Hematopoietic multipotent progenitor cell treated with erythropoietin and hydrocortisone succinate and interleukin-3 and kit ligand, for 6 days (in vitro differentiated cells): Measurements from ENCODE around the gene APP.

ENCODE experiments used
- DNase-seq: peaks from one replicate; pipeline ENCODE4 v3.0.0-alpha.2; 2015

Gene APP

DNA sequence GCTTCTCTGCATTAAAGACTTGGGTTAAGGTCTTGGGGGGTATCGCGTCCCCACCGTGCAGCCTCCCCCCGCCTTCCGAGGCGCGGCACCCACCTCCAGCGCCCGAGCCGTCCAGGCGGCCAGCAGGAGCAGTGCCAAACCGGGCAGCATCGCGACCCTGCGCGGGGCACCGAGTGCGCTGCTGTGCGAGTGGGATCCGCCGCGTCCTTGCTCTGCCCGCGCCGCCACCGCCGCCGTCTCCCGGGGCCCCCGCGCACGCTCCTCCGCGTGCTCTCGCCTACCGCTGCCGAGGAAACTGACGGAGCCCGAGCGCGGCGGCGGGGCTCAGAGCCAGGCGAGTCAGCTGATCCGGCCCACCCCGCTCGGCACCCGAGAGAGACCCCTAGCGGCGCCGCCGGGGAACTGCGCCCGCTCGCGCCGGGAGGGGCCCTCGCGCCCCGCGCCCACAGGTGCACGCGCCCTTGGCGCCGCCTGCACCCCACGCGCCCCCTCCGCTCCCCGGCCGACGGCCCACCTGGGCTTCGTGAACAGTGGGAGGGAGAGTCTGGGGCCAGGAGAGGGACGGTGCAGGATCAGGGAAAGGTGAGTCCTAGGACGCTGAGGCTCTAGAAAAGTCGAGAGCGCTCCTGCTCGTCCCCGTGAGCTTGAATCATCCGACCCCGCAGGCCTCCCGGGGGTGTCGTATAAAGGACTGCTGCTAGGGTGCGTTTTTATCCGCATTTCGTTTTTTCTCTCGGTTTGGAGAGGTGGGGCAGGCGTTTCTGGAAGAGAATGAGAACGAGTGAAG, at the start of gene APP:
Gene APP (minus strand): TSS at position 300 of the 787 bp plus-strand sequence. CDS start 150 bp downstream, at position 150.
- peak; percentile 82 for DNase-seq

DNA sequence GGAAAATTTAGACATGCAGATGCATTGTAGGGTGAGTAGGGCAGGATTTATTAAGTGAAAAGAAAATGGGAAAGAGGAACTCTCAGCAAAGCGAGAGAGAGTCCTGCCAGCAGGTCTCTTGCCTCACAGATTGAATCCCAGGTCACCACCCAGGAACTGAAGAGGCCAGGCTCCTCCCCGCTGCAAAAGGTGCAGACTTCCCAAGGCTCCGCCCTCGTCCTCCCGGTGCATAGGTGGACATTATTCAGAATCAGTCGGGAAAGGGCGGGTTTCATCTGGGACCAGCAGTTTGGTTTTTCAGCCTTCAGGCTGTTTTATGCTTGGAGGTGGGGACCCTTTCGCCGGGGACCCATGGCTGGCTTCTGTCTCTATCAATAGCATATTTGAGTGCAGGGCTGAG, 41.6 kb upstream of the APP start:
- no peak for DNase-seq

DNA sequence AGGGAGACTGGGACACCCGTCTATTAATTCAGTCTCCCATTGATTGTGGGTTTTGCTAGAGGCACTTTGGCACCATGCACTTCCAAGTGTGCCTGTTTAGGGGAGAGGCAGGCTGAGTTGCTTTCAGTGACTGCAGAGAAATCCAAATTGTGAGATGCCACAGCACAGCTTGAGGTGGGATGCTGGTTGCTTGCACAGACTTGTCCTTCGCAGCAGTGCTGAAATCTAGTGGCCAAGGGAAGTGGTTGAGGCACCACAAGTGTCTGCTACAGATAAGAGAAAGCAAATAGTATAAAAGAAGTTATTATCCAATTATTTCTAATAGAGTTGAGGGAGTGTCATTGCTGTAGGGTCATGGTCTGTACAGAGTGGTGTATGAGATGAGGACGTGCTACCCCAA, 40.0 kb upstream of the APP start:
- no peak for DNase-seq

DNA sequence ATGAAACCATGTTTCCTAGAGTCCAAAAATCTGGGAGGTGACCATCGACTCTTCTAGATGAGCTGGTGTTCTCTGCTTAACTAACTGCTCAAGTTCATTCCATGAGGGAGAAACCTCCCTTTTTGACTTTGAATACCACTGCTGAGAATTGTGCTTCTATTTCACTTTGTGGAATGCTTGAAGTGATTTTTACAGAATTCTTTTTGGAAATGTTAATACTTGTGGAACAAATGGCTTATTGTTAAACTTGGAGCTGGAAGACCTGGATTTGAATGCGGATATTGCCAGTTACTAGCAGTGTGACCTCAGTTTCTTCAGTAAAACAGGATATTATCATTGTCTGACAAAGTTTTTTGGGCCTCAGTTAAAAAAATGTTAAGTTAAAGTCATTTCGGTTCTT, 36.5 kb upstream of the APP start:
- DNase-seq: no peak

DNA sequence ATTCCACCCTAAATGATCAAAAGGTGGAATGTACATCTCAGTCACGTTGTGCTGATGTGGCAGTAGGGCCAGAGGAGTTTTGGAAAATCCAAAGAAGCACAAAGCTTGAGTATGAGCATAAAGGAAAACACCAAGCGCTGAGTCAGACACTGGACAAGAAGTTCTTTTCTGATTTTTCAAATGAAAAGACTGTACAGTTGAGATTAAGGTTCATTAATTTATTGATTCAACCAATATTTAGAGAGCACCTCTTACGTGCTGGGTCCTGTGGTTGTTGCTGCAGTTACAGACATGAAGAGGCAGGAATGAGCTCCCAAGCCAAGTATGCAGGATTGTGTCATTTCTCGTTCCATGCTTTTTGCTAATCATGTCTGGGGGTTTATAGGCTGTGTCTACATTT, 28.9 kb upstream of the APP start:
- DNase-seq: no peak

DNA sequence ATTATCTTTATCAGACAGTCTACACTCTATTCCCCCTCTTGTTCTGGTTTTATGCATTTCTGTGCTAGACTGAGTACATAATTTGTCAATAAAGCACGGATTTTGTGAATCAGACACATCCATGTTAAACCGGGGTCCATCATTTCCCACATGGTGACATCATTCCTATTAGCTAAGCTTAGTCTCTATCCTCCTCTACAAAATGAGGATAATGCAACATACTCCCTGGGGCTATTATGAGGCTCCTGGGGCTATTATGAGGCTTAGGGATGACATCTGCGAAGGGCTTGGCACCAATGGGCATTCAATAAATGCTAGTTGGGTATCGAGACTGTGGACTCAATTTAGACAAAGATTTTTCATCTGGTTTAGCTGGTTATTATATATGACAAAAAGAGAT, 25.1 kb upstream of the APP start:
- no peak for DNase-seq

DNA sequence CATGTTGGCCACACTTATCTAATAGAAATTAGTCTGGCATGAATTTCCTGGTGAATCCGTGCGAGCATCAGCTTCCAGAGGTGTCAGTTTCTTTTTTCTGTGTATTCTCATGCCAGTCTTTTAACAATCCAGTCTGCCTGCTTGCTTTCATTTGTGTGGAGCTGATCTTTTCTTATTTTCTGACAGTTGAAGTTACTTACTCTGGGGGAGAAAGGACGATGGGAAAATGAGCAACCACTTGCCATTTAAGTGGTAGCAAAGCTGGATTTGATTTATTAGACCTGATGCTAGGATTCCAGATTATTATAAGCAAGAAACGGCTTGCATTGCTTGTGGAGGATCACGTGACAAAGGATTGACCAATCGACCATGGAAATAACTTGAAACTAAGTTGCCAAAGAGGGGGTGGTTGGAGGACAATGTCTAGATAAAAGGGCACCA, 24.3 kb upstream of the APP start:
- DNase-seq: no peak

DNA sequence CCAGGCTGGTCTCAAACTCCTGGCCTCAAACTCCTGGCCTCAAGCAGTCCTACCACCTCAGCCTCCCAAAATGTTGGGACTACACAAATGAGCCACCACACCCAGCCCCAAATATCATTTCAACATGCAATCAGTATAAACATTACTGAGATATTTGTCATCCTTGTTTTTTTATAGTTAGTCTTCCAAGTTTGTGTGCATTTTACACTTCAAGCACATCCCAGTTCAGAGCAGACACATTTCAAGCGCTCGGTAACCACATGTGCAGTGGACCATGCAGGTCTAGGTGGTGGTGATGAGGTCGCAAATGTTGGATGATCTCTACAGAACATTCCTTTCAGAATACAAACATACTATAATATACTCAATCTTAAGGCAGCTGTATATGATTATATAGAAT, 23.8 kb upstream of the APP start:
- no peak for DNase-seq

DNA sequence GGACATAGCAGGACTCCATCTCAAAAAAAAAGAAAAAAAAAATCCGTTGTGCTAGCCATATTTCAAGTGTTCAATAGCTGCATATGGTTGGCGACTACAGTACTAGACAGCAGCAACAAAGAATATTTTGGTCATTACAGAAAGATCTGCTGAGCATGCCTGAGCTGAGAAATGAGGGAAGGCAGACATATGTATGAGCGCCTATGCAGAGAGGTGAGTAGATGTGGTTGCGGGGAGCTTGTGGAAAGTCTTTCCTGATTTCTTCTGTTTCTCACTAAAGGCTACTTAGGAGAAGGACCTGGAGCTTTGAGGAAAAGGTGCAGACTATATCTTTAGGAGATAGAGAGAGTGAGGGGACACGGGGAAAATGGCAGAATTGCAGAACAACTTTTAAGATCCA, 21.0 kb upstream of the APP start:
- no peak for DNase-seq

DNA sequence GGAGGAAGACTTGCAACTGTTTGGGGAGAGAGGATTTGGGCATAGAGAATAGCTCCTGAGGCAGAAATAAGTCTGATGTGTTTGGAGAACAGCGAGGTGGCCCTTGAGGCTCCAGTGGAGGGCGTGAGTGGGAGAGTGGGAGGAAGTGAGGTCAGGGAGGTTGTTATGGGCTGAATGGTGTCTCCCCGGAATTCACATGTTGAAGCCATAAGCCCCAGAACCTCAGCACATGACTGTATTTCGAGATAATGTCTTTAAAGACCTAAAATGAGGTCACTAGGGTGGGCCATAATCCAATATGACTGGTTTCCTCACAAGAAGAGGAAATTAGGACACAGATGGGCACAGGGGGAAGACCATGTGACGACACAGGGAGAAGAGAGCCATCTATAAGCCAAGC, 17.9 kb upstream of the APP start:
- DNase-seq: no peak

DNA sequence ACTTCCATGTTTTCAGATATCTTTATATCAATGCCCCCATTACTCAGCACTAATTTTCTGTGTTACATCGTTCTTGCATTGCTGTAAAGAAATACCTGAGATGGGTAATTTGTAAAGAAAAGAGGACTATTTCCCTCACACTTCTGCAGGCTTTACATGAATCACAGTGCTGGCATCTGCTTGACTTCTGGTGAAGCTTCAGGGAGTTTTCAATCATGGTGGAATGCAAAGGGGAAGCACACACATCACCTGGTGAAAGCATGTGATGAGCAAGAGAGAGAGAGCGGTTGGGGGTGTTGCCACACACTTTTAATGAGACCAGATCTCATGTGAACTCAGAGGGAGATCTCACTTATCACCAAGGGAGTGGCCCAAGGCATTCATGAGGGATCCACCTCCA, 14.9 kb upstream of the APP start:
- DNase-seq: no peak

DNA sequence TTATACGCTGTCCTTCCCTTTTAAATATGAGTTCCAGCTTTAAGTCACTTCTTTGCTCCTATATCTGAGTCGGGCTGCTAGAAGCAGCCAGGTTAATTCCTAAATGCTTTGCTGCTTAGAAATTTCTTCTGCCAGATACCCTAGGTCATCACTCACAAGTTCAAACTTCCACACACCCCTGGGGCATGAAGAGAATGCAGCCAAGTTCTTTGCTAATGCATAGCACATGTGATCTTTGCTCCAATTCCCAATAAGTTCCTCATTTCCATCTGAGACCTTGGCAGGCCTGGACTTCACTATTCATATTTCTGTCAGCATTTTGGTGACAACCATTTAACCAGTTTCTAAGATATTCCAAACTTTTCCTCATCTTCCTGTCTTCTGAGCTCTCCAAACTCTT, 14.5 kb upstream of the APP start:
- DNase-seq: no peak

DNA sequence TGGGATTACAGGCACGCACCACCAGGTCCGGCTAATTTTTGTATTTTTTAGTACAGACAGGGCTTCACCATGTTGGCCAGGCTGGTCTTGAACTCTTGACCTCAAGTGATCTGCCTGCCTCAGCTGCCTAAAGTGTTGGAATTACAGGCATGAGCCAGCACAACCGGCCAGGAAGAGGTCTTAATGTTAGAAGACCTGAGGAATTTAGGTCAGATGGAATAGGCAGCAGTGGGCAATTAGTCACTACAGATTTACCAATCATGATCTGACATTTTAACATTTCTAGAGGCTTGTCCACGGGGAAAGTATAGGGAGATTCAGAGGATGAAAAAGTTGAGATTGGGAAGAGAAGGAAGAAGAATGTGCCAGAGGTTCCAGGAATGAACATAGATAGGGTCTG, 8.9 kb upstream of the APP start:
- no peak for DNase-seq

DNA sequence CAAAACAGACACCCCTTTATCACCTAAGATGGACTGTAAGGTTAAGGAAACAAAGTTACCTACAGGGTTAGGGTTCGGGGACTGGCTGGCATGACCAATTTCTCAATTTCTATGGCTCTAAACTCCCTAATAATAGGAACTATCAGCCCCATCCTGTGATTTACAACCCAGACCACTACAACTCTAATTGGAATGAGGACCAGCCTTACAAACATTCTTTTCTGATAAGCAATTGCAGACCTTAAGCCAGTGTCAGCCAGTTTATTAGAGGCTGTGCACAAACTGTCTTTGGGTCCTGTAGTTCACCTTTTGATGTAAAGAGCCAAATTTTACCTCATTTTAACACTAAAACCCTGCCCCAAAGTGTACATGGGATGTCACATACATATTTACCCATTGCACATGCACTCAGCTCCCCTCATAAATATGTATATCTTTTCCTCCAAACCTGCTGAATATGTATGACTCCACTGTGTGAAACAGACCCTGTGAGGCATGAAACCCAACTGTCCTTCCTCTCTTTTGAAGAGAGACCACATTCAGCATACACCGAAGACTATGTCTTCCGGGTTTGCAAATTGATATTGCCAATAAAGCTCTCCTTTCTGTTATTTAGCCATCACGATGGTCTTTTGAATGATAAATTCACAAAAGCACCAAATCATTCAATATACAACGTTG, 7.3 kb upstream of the APP start:
- no peak for DNase-seq

DNA sequence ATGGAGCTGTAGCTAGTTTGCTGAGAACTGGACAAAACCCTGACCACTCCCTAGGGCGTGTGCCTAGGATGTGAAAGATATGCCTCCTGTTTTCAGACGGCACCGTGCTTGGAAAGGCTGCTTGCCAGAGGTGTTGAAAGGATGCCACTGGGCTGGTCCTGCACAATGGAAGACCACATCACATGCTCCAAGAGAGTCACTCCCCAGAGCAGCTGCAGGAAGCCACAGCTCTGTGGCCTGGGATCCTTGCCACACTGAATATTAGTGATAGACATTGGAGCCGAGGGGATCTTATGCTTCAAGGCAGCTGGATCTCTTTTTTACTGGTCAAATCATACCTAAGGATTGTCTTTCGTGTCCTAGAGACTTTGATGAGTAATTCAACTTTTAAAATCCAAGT, 6.6 kb upstream of the APP start:
- DNase-seq: no peak

DNA sequence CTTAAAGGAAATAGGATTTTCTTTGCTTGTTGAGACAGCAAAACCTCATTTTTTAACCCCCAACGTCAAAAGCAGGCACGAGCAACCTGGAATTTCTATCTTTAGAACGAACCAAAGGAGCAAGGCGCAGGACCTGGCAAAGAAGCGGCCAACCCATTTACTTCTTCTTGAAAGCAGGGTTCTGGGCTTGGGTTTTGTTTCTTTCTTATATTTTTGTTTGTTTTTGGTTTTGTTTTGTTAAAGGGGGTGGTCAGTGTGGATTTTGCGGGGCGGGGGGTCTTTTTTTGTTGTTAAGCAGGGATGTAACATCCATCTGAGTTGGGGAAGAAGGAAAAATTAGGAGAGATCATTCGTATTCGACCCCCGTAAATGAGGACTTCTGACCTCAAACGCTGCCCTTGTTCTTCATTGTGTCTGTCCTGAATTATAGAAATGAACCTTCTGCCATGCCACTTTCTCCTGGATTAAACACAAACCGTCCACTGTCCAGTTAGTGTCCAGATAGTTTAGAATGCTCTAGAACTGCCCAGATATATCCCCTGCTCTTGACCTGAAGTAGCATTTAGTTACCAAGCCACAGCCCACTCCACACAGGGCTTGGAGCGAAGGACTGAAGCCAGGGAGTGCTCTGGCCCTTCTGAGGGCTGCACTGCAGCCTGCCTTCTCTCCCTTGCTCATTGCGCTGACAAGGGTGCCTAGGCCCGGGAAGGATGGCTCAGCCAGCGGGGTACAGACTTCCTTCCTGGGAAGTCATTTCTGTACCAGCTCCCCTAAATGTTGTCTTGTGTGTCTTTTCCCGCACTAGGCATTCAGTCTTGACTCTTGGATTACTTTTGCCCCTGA, 909 bp upstream of the APP start:
- no peak for DNase-seq

DNA sequence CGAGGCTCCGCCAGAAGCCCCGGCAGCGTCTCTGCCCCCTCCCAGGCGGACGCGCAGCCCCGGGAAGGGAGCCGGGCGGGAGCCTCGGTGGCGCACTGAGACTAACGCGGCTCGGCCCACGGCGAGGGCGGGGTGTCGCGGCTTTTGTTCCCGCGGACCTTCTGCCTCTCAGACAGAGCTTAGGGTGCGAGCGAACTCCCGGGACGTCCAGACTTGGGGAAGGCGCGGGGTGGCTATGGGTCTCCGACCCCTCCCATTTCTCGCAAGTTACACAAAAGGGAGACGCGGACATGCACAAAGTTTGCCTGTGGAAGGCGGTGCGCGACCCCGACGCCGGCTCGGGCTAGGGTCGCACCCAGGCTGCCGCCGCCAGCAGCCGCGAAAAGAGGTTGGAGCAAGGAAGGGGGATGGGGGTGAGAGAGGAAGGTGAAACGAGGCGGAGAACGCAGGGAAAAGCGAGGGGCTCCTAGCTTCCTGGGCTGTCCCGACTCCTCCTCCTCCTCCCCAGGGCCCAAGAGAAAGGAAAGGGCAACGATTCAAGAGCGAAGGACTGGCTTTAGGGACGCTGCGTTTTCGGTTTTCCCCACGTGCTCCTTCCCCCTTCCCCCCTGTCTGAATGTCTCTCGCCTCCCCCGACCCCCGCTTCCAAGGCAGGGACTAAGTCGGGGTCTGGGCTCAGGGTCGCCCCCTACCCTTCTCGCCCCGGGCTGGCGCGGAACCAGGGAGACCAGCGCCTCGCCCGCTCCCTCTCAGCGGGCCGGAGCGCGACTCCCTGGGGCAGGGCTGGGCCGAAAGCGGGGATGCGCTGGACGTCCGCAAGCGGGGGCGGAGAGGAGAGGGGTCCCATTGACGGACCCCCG, 729 bp downstream of the APP start:
- DNase-seq: peak; percentile 55

DNA sequence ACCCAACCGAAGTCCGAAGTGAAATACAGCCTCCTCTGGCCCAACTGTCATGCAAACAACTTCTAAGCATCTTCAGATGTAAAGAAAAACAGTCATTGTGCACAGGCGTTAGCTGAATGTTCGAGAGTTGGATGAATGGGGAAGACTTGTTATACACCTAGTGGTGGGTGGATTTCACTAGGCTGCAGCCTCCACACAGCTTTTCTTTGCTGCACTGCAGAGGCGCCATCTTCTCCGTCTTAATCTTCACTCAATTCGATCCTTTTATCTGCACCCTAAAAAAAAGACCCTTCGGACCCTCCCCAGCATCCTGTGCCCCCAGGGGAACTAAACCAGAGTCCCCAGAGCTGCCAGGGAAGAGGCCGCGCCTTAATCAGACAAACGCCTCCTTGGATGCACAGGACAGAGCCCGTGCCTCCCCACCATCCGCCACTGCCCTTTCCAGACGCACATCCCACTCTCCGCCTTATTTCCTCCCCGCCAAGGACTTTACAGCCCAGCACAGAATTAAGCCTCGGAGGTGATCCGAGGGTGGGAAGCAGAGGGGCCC, 1.4 kb downstream of the APP start:
- DNase-seq: peak; percentile 68

DNA sequence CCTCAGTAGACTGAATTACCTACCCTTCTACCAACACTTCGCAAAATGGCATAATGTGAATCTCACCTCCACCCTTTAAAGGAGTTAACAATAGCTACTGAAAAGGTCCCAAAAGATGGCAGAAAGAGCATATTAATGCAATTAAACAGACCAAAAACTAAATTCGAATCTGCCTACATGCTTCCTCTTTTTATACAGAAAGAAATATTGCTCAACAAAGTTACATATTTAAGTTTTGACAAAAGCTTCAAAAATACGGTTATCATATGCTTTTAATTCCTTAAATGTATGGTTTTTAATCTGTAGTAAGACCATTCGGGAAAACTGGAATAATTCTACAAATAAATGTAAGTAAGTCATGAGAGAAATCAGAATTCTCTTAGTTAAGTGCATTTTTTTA, 2.2 kb downstream of the APP start:
- DNase-seq: peak; percentile 33

DNA sequence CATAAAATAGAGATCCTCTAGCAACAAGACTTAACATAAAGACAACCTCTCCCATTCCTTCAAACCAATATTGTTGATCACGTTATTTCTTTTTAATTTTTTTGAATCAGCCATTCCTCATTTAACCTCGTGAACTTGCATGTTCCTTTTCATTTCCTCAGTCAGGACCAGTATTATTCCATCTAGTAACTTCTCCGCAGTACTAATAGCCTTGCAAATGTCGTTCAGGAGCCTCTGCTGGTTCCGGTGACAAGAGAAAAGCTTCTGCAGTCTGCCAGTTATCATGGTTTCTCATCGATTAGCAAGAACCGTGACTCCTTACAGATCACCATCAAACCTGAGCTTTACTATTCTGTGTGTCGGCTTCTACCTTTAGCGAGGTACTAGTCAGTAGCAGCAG, 3.0 kb downstream of the APP start:
- DNase-seq: no peak

DNA sequence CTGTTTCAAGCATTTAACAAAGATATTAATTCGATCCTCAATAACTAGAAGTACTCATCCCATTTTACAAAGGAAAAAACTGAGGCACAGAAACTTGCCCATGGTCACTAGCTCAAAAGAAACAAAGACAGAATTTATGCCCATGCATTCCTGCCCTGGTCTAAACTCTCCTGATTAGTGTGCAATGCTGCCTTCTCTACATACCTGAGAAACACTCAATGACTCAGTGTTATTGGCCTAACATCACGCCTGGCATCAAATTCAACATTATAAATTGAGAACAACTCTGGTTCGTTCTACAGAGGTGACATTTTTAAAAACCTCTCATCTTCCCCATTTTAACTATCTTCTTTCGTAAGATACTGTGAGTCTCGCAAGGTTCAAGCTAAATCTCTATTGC, 5.2 kb downstream of the APP start:
- no peak for DNase-seq

DNA sequence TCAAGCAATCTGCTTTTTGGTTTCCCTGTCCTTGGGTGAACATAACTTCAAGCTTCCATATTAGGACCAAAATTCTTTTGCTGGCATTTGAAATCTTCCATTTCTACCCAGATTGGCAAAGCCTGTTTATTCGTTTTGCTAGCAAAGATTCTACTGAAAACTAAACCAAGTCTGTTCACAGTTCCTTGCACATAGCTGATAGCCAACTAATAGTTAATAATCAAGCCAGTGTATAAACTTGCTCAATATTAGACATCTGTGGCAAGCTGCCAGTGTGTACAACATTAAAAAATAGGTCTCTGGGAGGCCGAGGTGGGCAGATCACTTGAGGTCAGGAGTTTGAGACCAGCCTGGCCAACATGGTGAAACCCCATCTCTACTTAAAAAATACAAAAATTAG, 6.3 kb downstream of the APP start:
- DNase-seq: no peak

DNA sequence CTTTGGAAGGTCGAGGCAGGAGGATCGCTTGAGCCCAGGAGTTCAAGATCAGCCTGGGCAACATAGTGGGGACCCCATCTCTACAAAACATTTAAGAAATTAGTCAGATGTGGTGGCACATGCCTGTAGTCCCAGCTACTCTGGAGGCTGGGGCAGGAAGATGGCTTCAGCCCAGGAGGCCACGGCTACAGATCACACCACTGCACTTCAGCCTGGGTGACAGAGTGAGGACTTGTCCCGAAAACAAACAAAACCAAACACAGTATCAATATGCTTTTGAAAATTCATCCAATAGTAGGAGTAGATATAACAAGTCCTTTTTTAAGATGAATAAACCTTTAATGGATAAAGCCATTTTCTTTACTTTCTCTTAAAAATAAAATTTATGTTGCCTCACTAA, 8.5 kb downstream of the APP start:
- no peak for DNase-seq
